GM23248 (cell line): ENCODE data around the gene RBPJ. TPM values are rescaled to one million over a fixed set of nuclear protein-coding genes. Genes with fewer than 3 reads are reported as not detected.
A peak's percentile ranks its signal among the peaks of the same experiment; 100 is the strongest.

Source experiments
- DNase-seq: peaks from one replicate; pipeline ENCODE4 v3.0.0-alpha.2; 2015
- H2AFZ ChIP-seq: fragments of 200-600 bp; sonication (generic); 2 replicates; pipeline ENCODE4 v1.6.1; 2016; ENCODE audit warnings: antibody characterized with exemption
- H3F3A ChIP-seq: fragments of 200-600 bp; sonication (generic); 2 replicates; pipeline ENCODE4 v1.6.1; 2016; ENCODE audit warnings: mild to moderate bottlenecking, antibody characterized with exemption, mixed run types; ENCODE audit not compliant: insufficient read depth
- H3K27ac ChIP-seq: fragments of 200-600 bp; sonication (generic); 2 replicates; pipeline ENCODE4 v1.5.1; 2016; ENCODE audit warnings: mild to moderate bottlenecking
- H3K27me3 ChIP-seq: fragments of 200-600 bp; sonication (generic); replicated peaks from 2 replicates; pipeline ENCODE4 v1.6.1; 2016; ENCODE audit warnings: mild to moderate bottlenecking; ENCODE audit not compliant: insufficient read depth
- H3K36me3 ChIP-seq: fragments of 200-600 bp; sonication (generic); 2 replicates; pipeline ENCODE4 v1.6.1; 2016; ENCODE audit warnings: low read depth, mild to moderate bottlenecking
- H3K4me1 ChIP-seq: fragments of 200-600 bp; sonication (generic); 2 replicates; pipeline ENCODE4 v1.6.1; 2016; ENCODE audit warnings: mild to moderate bottlenecking; ENCODE audit not compliant: insufficient read depth
- H3K4me2 ChIP-seq: fragments of 200-600 bp; sonication (generic); one replicate; pipeline ENCODE4 v1.6.1; 2016; ENCODE audit warnings: mild to moderate bottlenecking; ENCODE audit not compliant: unreplicated experiment
- H3K4me3 ChIP-seq: fragments of 200-600 bp; sonication (generic); 2 replicates; pipeline ENCODE4 v1.5.1; 2016; ENCODE audit warnings: mild to moderate bottlenecking
- H3K79me2 ChIP-seq: fragments of 200-600 bp; sonication (generic); 2 replicates; pipeline ENCODE4 v1.6.1; 2016; ENCODE audit warnings: mild to moderate bottlenecking; ENCODE audit not compliant: insufficient read depth
- H3K9ac ChIP-seq: fragments of 200-600 bp; sonication (generic); 2 replicates; pipeline ENCODE4 v1.6.1; 2016; ENCODE audit warnings: mild to moderate bottlenecking
- H3K9me2 ChIP-seq: fragments of 200-600 bp; sonication (generic); 2 replicates; pipeline ENCODE4 v1.6.1; 2016; ENCODE audit warnings: mixed run types, mild to moderate bottlenecking, moderate library complexity; ENCODE audit not compliant: insufficient read depth
- H3K9me3 ChIP-seq: fragments of 200-600 bp; sonication (generic); one replicate; pipeline ENCODE4 v1.6.1; 2017; ENCODE audit warnings: low read depth
- H4K20me1 ChIP-seq: fragments of 200-600 bp; sonication (generic); 2 replicates; pipeline ENCODE4 v1.6.0; 2016; ENCODE audit not compliant: insufficient read depth
- EZH2 ChIP-seq: fragments of 200-600 bp; sonication (generic); IDR thresholded peaks from 2 replicates; pipeline ENCODE4 v1.6.1; 2018; ENCODE audit warnings: antibody characterized with exemption, mild to moderate bottlenecking; ENCODE audit not compliant: insufficient read depth, poor library complexity, severe bottlenecking
- EZH2phosphoT487 ChIP-seq: fragments of 200-600 bp; sonication (generic); IDR thresholded peaks from 2 replicates; pipeline ENCODE4 v1.6.1; 2018; ENCODE audit warnings: antibody characterized with exemption, moderate library complexity, mild to moderate bottlenecking, low read depth; ENCODE audit not compliant: insufficient read depth
- WGBS, 2 experiments: methylation state at CpG; one replicate each; pipeline ENCODE4 v1.1.6; 2015 to 2017; ENCODE audit warnings: low lambda C conversion rate in 2 of 2, low coverage in 1 of 2; ENCODE audit errors: missing lambda C conversion rate in 2 of 2; 5-methylcytosine and 5-hydroxymethylcytosine counted together
- in situ Hi-C: fragments of 300-500 bp; cut with MboI; formaldehyde crosslinking; loops from 2 replicates; pipeline ENCODE4 v1.15.0; 2020
- polyA plus RNA-seq: library from polyadenylated mRNA; unstranded; fragments of >200 nt; fragmentation: Nextera tagmentation; extraction: Ambion mirVana; gene quantifications from 2 replicates; pipeline ENCODE4 v1.2.1, GENCODE V29; 2016
- total RNA-seq: library from RNA; depleted of rRNA; stranded (reverse); fragments of >200 nt; shearing (Covaris generic); gene quantifications from 2 replicates; pipeline ENCODE4 v1.2.3, GENCODE V29; 2014

RBPJ gene
- total and polyA plus RNA-seq, 2 experiments from 2014 or later = 70.7 to 85.4 TPM

GRCh38 chr4:26299254-26299882, 21.4 kb upstream of the RBPJ start:
- Histone ChIP-seq H3K9me2 (no peaks in the 10 kb centered on the region), H3K27ac (no peak overlapping the region), H3K9ac (no peak overlapping the region), H3K36me3 (no peaks in the 10 kb centered on the region), H4K20me1 (no peaks in the 10 kb centered on the region), H3K4me3 (peak overlapping the region; percentile 36), H3K4me1 (peaks cover 30% of the 10 kb centered on the region), H3K79me2 (no peaks in the 10 kb centered on the region), H3K9me3 (no peaks in the 10 kb centered on the region), H3K4me2 (peak overlapping the region; percentile 82), H3F3A (peaks cover 22% of the 10 kb centered on the region), H3K27me3 (no peaks in the 10 kb centered on the region), H2AFZ (0 out of 2 replicates have a peak overlapping the region, but pooled peaks have one; percentile 21)
- DNase-seq = peak; percentile 28
- 58 to 64% methylated on average over 9 of the region's 9 CpGs for WGBS, 2 experiments
- in situ Hi-C loops = no loop called here
- TF ChIP-seq EZH2phosphoT487 (no peak), EZH2 (no peak)

- no peak for TF ChIP-seq EZH2phosphoT487
- TF ChIP-seq EZH2 = no peak
- H3K79me2 ChIP-seq = no peaks in the 10 kb centered on the region
- 0 out of 2 replicates have a peak overlapping the region, but pooled peaks have one; percentile 2 for H3K27ac ChIP-seq
- H3K9me2 ChIP-seq = no peaks in the 10 kb centered on the region
- in situ Hi-C loops = no loop called here
- peak; percentile 65 for DNase-seq
- H3K27me3 ChIP-seq = no peaks in the 10 kb centered on the region
- H3K4me1 ChIP-seq = peaks cover 30% of the 10 kb centered on the region
- no peaks in the 10 kb centered on the region for H3K9me3 ChIP-seq
- H2AFZ ChIP-seq = 0 out of 2 replicates have a peak overlapping the region, but pooled peaks have one; percentile 26
- H3K4me2 ChIP-seq = peak overlapping the region; percentile 5
- H3K36me3 ChIP-seq = no peaks in the 10 kb centered on the region
- no peak overlapping the region for H3K9ac ChIP-seq
- no peak overlapping the region for H3K4me3 ChIP-seq
- WGBS, 2 experiments = 42 to 43% methylated on average over 8 of the region's 8 CpGs
- no peaks in the 10 kb centered on the region for H4K20me1 ChIP-seq
- H3F3A ChIP-seq = peaks cover 22% of the 10 kb centered on the region
Observed at GRCh38 chr4:26300314-26301307, 20.2 kb upstream of the RBPJ start.

GRCh38 chr4:26302031-26302899, 18.5 kb upstream of the RBPJ start:
- Histone ChIP-seq H3K4me3 (no peak overlapping the region), H4K20me1 (no peaks in the 10 kb centered on the region), H3K79me2 (no peaks in the 10 kb centered on the region), H3K27me3 (no peaks in the 10 kb centered on the region), H3K9me3 (no peaks in the 10 kb centered on the region), H3K9ac (no peak overlapping the region), H3K4me2 (no peak overlapping the region), H3F3A (peaks cover 22% of the 10 kb centered on the region), H3K27ac (no peak overlapping the region), H3K36me3 (no peaks in the 10 kb centered on the region), H3K9me2 (no peaks in the 10 kb centered on the region), H3K4me1 (peaks cover 30% of the 10 kb centered on the region), H2AFZ (no peak overlapping the region)
- TF ChIP-seq EZH2 (no peak), EZH2phosphoT487 (no peak)
- no peak for DNase-seq
- 78 to 83% methylated on average over 5 of the region's 5 CpGs for WGBS, 2 experiments
- in situ Hi-C loops = no loop called here

GRCh38 chr4:26303008-26303407, 17.8 kb upstream of the RBPJ start:
- Histone ChIP-seq H3K36me3 (no peaks in the 10 kb centered on the region), H3K9me2 (no peaks in the 10 kb centered on the region), H2AFZ (no peak overlapping the region), H3K9ac (no peak overlapping the region), H3K27ac (no peak overlapping the region), H3K27me3 (no peaks in the 10 kb centered on the region), H3F3A (peaks cover 19% of the 10 kb centered on the region), H4K20me1 (no peaks in the 10 kb centered on the region), H3K4me2 (no peak overlapping the region), H3K4me1 (peaks cover 26% of the 10 kb centered on the region), H3K9me3 (no peaks in the 10 kb centered on the region), H3K79me2 (no peaks in the 10 kb centered on the region), H3K4me3 (no peak overlapping the region)
- in situ Hi-C loops = no loop called here
- DNase-seq = no peak
- TF ChIP-seq EZH2phosphoT487 (no peak), EZH2 (no peak)
- 75 to 77% methylated on average over 4 of the region's 4 CpGs for WGBS, 2 experiments
